ENCODE measurements around the gene PLBD1. TPM values are rescaled to one million over a fixed set of nuclear protein-coding genes. Genes with fewer than 3 reads are reported as not detected.

Gene PLBD1, protein sequence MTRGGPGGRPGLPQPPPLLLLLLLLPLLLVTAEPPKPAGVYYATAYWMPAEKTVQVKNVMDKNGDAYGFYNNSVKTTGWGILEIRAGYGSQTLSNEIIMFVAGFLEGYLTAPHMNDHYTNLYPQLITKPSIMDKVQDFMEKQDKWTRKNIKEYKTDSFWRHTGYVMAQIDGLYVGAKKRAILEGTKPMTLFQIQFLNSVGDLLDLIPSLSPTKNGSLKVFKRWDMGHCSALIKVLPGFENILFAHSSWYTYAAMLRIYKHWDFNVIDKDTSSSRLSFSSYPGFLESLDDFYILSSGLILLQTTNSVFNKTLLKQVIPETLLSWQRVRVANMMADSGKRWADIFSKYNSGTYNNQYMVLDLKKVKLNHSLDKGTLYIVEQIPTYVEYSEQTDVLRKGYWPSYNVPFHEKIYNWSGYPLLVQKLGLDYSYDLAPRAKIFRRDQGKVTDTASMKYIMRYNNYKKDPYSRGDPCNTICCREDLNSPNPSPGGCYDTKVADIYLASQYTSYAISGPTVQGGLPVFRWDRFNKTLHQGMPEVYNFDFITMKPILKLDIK
- total RNA-seq (1 to 10 TPM in 8 of 9 donors, under 1 TPM in 1; 0.85 to 7.7 (median 6.9) TPM), polyA plus RNA-seq (1 to 10 TPM; 2.3 to 6.4 (median 3.4) TPM)
- long read RNA-seq, donor 1: 0 reads
- long read RNA-seq, donor 2, partial matches to known transcripts: 0 of 1 reads
- long read RNA-seq, donor 2, other reads (novel, unspliced or antisense): 0 of 1 reads
- long read RNA-seq, donor 3: 0 reads
- long read RNA-seq, donor 4, partial matches to known transcripts: 1 of 4 reads
- long read RNA-seq, donor 4, other reads (novel, unspliced or antisense): 0 of 4 reads
- long read RNA-seq, donor 5, transcript PLBD1-201 (11 exons, 2,426 nt): major isoform, 10 of 10 reads
- long read RNA-seq, donor 5, partial matches to known transcripts: 0 of 10 reads
- long read RNA-seq, donor 5, other reads (novel, unspliced or antisense): 0 of 10 reads
- long read RNA-seq, donor 6, transcript PLBD1-201 (11 exons, 2,426 nt): major isoform, 6 of 8 reads
- long read RNA-seq, donor 6, partial matches to known transcripts: 0 of 8 reads
- long read RNA-seq, donor 6, other reads (novel, unspliced or antisense): 2 of 8 reads
- long read RNA-seq, donor 7, partial matches to known transcripts: 0 of 1 reads
- long read RNA-seq, donor 7, other reads (novel, unspliced or antisense): 0 of 1 reads
- long read RNA-seq, donor 8, partial matches to known transcripts: 0 of 2 reads
- long read RNA-seq, donor 8, other reads (novel, unspliced or antisense): 0 of 2 reads
- long read RNA-seq, donor 9, partial matches to known transcripts: 0 of 1 reads
- long read RNA-seq, donor 9, other reads (novel, unspliced or antisense): 0 of 1 reads
- long read RNA-seq, donor 10: 0 reads

DNA sequence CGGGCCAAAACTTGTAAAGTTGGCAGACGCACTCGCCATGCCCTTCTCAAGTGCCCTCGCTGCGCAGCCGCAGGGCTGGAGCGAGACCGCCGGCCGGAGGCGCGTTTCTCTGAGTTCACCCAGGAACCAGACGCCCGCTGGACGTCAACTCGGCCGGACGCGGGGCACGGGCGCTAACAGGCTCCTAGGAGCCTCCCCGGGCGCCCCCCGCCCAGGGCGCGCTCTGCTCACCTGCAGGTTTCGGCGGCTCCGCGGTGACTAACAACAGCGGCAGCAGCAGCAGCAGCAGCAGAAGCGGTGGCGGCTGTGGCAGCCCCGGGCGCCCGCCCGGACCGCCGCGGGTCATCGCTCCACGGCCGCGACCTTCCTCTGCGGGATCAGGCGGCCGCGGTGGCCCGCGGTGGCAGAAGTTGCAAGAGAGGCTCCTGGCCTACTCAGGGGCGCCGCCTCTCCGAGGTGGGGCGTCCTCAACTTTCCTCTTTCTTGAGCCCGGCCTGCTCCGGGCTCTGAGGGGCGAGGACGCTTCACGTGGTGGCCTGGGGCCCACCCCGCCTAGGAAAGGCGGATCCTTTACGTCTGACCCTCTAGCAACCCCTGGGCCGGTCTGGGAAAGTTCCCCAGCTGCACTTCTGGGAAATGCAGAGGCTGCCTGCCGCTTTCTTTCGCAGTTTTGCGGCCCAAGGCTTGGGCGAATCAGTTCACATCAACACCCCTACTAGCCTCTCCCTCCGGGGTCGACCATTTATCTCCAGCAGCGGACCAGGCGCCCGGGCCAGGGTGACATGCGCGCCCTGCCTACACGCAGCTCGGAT lies at the start of gene PLBD1:
Gene PLBD1, minus strand, starts transcription at position 533 of the 812 bp plus-strand sequence. Its CDS starts 187 bp downstream, at position 346.
- peak within 1 kb of the TSS in 3 of 5 donors; percentile 53 to 67 (median 60) for H3K27ac ChIP-seq
- DNase-seq: peak; percentile 43 to 78 (median 58)
- H3K4me1 ChIP-seq (replicated peaks in 1 of 2): no peaks in the 10 kb centered on the region
- H3K27me3 ChIP-seq: no peaks in the 10 kb centered on the region
- intact Hi-C loops (cut with DNase I): no loop called here
- 12 to 47% (median 18%) methylated on average over 13 to 76 of the region's 76 CpGs for whole genome bisulfite sequencing, 4 donors
- TF ChIP-seq CTCF (IDR thresholded peaks at IDR 0.05) (no peak), POLR2A (IDR thresholded peaks at IDR 0.05) (peak in 1 of 2 donors; percentile 44)
- H3K4me3 ChIP-seq: peak within 1 kb of the TSS in 2 of 4 donors; percentile 26 to 64
- no peaks in the 10 kb centered on the region for H3K9me3 ChIP-seq (replicated peaks in 1 of 3)
- no peaks in the 10 kb centered on the region for H3K36me3 ChIP-seq (replicated peaks in 1 of 2)

GRCh38 chr12:14614704-14615121 lies 47.0 kb upstream of the PLBD1 start:
- Histone ChIP-seq H3K27me3 (no peaks in the 10 kb centered on the region), H3K4me3 (no peak overlapping the region), H3K36me3 (replicated peaks in 1 of 2) (no peaks in the 10 kb centered on the region), H3K9me3 (replicated peaks in 1 of 3) (peaks cover 0 to 13% (median 0%) of the 10 kb centered on the region in 3 donors), H3K4me1 (replicated peaks in 1 of 2) (no peaks in the 10 kb centered on the region), H3K27ac (no peak overlapping the region)
- intact Hi-C loops (cut with DNase I): no loop called here
- 50 to 69% (median 68%) methylated on average over 3 of the region's 3 CpGs for WGBS, 4 donors
- no peak for DNase-seq
- TF ChIP-seq POLR2A (IDR thresholded peaks at IDR 0.05) (no peak), CTCF (IDR thresholded peaks at IDR 0.05) (no peak)

DNA sequence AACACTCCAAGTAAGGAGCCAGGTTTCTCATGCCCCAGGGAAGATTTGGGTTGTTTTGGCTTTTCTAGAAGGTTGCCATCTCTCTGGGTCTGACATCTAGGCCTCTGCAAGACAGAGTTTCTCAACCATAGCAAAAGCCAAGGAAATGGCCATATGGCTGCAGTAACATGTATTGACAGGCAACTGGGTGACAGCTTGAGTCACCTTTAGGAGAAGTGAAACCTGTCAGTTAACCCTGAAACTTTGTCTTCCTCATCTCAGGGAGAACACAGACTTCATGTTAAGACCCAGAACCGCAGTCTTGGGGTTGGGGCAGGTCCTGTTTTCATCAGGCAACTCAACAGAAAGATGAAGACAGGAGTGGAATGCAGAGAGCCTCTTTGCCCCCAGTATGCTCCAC lies 46.0 kb upstream of the PLBD1 start:
- intact Hi-C loops (cut with DNase I): no loop called here
- DNase-seq: no peak
- 57 to 88% (median 81%) methylated on average over 1 of the region's 1 CpG for WGBS, 4 donors
- H3K27me3 ChIP-seq: no peaks in the 10 kb centered on the region
- H3K4me1 ChIP-seq (replicated peaks in 1 of 2): no peaks in the 10 kb centered on the region
- peaks cover 0 to 18% (median 0%) of the 10 kb centered on the region in 3 donors for H3K9me3 ChIP-seq (replicated peaks in 1 of 3)
- no peak for TF ChIP-seq CTCF (IDR thresholded peaks at IDR 0.05)
- no peak for TF ChIP-seq POLR2A (IDR thresholded peaks at IDR 0.05)
- H3K4me3 ChIP-seq: no peak overlapping the region
- H3K36me3 ChIP-seq (replicated peaks in 1 of 2): no peaks in the 10 kb centered on the region
- H3K27ac ChIP-seq: no peak overlapping the region
